ENCODE data around the gene ADGB.

GRCh38 chr6:146593986-146594385 is 4.8 kb upstream of the ADGB start:
- TF ChIP-seq CTCF (IDR thresholded peaks at IDR 0.05; ENCODE audit: low read depth, low read length, missing input control) (no peak), RAD21 (IDR thresholded peaks at IDR 0.05) (no peak), MAX (IDR thresholded peaks at IDR 0.05) (no peak)
